Mucosa of gallbladder (tissue), 1 donor: Measurements from ENCODE around the gene ZNF664. TPM values are rescaled to one million over a fixed set of nuclear protein-coding genes. Genes with fewer than 3 reads are reported as not detected.

Experiments used
- DNase-seq: peaks from one replicate; pipeline ENCODE4 v3.0.0-alpha.2; 2020; ENCODE audit warnings: low spot score
- total RNA-seq: library from RNA; stranded (reverse); gene quantifications from one replicate; pipeline ENCODE4 v1.2.1, GENCODE V29; 2021
- donor health status: DM: no; HTN: no; CAD: no.

ZNF664 gene
- total RNA-seq, 1 donor from 2014 or later: 146 TPM

GRCh38 chr12:123990511-123990910 lies 17.5 kb downstream of the ZNF664 start:
- no peak for DNase-seq

- no peak for DNase-seq
Observed at GRCh38 chr12:123991372-123991951, 18.4 kb downstream of the ZNF664 start.

- no peak for DNase-seq
Observed at GRCh38 chr12:123992118-123992825, 19.3 kb downstream of the ZNF664 start.

- no peak for DNase-seq
Observed at GRCh38 chr12:123995023-123995748, 22.2 kb downstream of the ZNF664 start.

GRCh38 chr12:123996581-123996980 lies 23.6 kb downstream of the ZNF664 start:
- no peak for DNase-seq

GRCh38 chr12:123997033-123997822 lies 24.2 kb downstream of the ZNF664 start:
- DNase-seq: no peak

- DNase-seq: no peak
Observed at GRCh38 chr12:123997908-123998307, 24.9 kb downstream of the ZNF664 start.

GRCh38 chr12:123998344-123998990 lies 25.5 kb downstream of the ZNF664 start:
- DNase-seq: no peak

GRCh38 chr12:123998991-123999359 lies 26.0 kb downstream of the ZNF664 start:
- no peak for DNase-seq

GRCh38 chr12:124000111-124000510 lies 27.1 kb downstream of the ZNF664 start:
- DNase-seq: no peak

GRCh38 chr12:124001343-124001742 lies 28.3 kb downstream of the ZNF664 start:
- DNase-seq: no peak

- no peak for DNase-seq
Observed at GRCh38 chr12:124002021-124002644, 29.1 kb downstream of the ZNF664 start.

- DNase-seq: no peak
Observed at GRCh38 chr12:124002654-124003053, 29.6 kb downstream of the ZNF664 start.

GRCh38 chr12:124004233-124004875 lies 31.3 kb downstream of the ZNF664 start:
- DNase-seq: no peak

- peak; percentile 42 for DNase-seq
Observed at GRCh38 chr12:124006085-124006845, 33.2 kb downstream of the ZNF664 start.

GRCh38 chr12:124006846-124007713 lies 34.1 kb downstream of the ZNF664 start:
- no peak for DNase-seq

- DNase-seq: peak; percentile 91
Observed at GRCh38 chr12:124007826-124008570, 35.0 kb downstream of the ZNF664 start.

- no peak for DNase-seq
Observed at GRCh38 chr12:124008595-124008994, 35.6 kb downstream of the ZNF664 start.
